Heart left ventricle (tissue), 16 donors: ENCODE results near the gene L3MBTL1. TPM values are rescaled to one million over a fixed set of nuclear protein-coding genes. Genes with fewer than 3 reads are reported as not detected.

Experiments used
- ATAC-seq, 4 donors: fragments of 200-7000 bp; cut with Tn5 transposase; one replicate each; pipeline ENCODE4 v1.9.1; 2020 to 2022; ENCODE audit warnings: moderate library complexity in 4 of 4, mild to moderate bottlenecking in 3 of 4, moderate number of reproducible peaks in 1 of 4
- DNase-seq, 5 donors: peaks; one replicate each; pipeline ENCODE4 v3.0.0-alpha.2; 2020
- H3K27ac ChIP-seq, 12 donors: fragments of 200-600 bp; sonication (generic) in 4 of 12; one replicate each; pipeline versions ENCODE4 v1.5.0 to v1.8.0; 2016 to 2022; ENCODE audit warnings: mild to moderate bottlenecking in 2 of 12
- H3K27me3 ChIP-seq, 9 donors: fragments of 200-600 bp; sonication (generic) in 2 of 9; one replicate each; pipeline versions ENCODE4 v1.5.1 to v1.8.0; 2016 to 2022; ENCODE audit warnings: mild to moderate bottlenecking in 3 of 9
- H3K36me3 ChIP-seq, 9 donors: fragments of 200-600 bp; sonication (generic) in 2 of 9; one replicate each; pipeline versions ENCODE4 v1.5.0 to v1.8.0; 2018 to 2022; ENCODE audit warnings: mild to moderate bottlenecking in 2 of 9
- H3K4me1 ChIP-seq, 12 donors: fragments of 200-600 bp; sonication (generic) in 4 of 12; one replicate each; pipeline versions ENCODE4 v1.5.0 to v1.8.0; 2016 to 2022; ENCODE audit warnings: mild to moderate bottlenecking in 3 of 12
- H3K4me3 ChIP-seq, 12 donors: fragments of 200-600 bp; sonication (generic) in 4 of 12; one replicate each; pipeline versions ENCODE4 v1.5.0 to v1.8.0; 2017 to 2022; ENCODE audit warnings: mild to moderate bottlenecking in 9 of 12, moderate library complexity in 4 of 12
- H3K9me3 ChIP-seq, 12 donors: fragments of 200-600 bp; sonication (generic) in 4 of 12; one replicate each; pipeline versions ENCODE4 v1.5.0 to v1.8.0; 2016 to 2022; ENCODE audit warnings: mild to moderate bottlenecking in 1 of 12
- POLR2A ChIP-seq, 2 donors: fragments of 450-650 bp; IDR thresholded peaks; one replicate each; pipeline ENCODE4 v1.6.1; 2017; ENCODE audit warnings: antibody characterized with exemption in 2 of 2, mild to moderate bottlenecking in 2 of 2, moderate library complexity in 2 of 2
- WGBS, 4 donors: extraction: QIAGEN DNeasy Blood & Tissue Kit in 2 of 4; methylation state at CpG; one replicate each; pipeline versions ENCODE4 v1.1.5 to v1.1.7; 2013 to 2018; 5-methylcytosine and 5-hydroxymethylcytosine counted together
- intact Hi-C, 10 donors: fragments of 100-400 bp; cut with DNase I; formaldehyde crosslinking; loops; one replicate each; pipeline versions ENCODE4 v1.11.1 to v1.14.2; 2022
- polyA plus RNA-seq, 2 donors: library from polyadenylated mRNA; stranded (reverse); fragments of 200-250 nt; gene quantifications; one replicate each; pipeline ENCODE4 v1.2.3, GENCODE V29; 2013
- total RNA-seq, 9 donors: library from RNA; depleted of rRNA in 2 of 9; stranded (reverse); fragments of >200 nt in 2 of 9; fragmentation: NEBNext Ultra II Directional in 3 of 9; extraction: Animal tissue kit (Norgen Biotek cat#: 25700) in 3 of 9; gene quantifications; one replicate each; pipeline versions ENCODE4 v1.1.0 to v1.2.4, GENCODE V29; 2016 to 2023
- TF ChIP-seq, protein P1 (sequence below), 12 donors: fragments of 200-600 bp; sonication (generic) in 4 of 12; IDR thresholded peaks; one replicate each; pipeline versions ENCODE4 v1.5.0 to v1.8.0; 2018 to 2022; ENCODE audit warnings: antibody characterized with exemption in 12 of 12, mild to moderate bottlenecking in 5 of 12
- donor health status: ischemic (EF 13 %, LVEDD 7.1; RV severe dilation, severe dysfunction).
- donor health status: healthy with polysubstance abuse.
- donor health status: DM: no; HTN: yes; CAD: no.
- donor health status: DM: no; HTN: no; CAD: no.
- donor health status: ischemic (EF 25% LVEDD 6.9; RV normal size, moderate dysfunction).
- donor health status: ischemic (EF 25% LVEDD 5.7; RV mildly dilated, moderate dysfunction).
- donor health status: healthy.
- donor health status: DM: yes; HTN: yes; CAD: no.
- donor health status: ischemic (EF 35%, LVEDD 5.7; RV mildly dilated, moderate dysfunction).
- donor health status: nonischemic (EF 11% LVEDD 7.7; RV severe dilation, severe dysfunction).
- donor health status: DM: yes; HTN: yes; CAD: no.
- donor health status: PGD.
- donor health status: ischemic (EF 29% LVEDD 5.4; RV normal size, mild dysfunction).
- donor health status: nonischemic (EF 23%, LVEDD 6.1; RV moderate dilation, normal function).

L3MBTL1 gene
- total and polyA plus RNA-seq, 11 donors: 1.3 to 6.9 (median 3.8) TPM

GRCh38 chr20:43564455-43564854, 57.0 kb downstream of the L3MBTL1 start:
- H3K9me3 ChIP-seq: no peaks in the 10 kb centered on the region
- no peaks in the 10 kb centered on the region for H3K4me1 ChIP-seq
- no peaks in the 10 kb centered on the region for H3K36me3 ChIP-seq
- ATAC-seq (peak in 1 of 4 donors; percentile 38), DNase-seq (no peak)
- intact Hi-C loops: no loop called here
- WGBS, 4 donors: 98 to 100% (median 99%) methylated on average over 3 to 8 of the region's 8 CpGs
- TF ChIP-seq, protein P1, sequence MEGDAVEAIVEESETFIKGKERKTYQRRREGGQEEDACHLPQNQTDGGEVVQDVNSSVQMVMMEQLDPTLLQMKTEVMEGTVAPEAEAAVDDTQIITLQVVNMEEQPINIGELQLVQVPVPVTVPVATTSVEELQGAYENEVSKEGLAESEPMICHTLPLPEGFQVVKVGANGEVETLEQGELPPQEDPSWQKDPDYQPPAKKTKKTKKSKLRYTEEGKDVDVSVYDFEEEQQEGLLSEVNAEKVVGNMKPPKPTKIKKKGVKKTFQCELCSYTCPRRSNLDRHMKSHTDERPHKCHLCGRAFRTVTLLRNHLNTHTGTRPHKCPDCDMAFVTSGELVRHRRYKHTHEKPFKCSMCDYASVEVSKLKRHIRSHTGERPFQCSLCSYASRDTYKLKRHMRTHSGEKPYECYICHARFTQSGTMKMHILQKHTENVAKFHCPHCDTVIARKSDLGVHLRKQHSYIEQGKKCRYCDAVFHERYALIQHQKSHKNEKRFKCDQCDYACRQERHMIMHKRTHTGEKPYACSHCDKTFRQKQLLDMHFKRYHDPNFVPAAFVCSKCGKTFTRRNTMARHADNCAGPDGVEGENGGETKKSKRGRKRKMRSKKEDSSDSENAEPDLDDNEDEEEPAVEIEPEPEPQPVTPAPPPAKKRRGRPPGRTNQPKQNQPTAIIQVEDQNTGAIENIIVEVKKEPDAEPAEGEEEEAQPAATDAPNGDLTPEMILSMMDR (IDR thresholded peaks at IDR 0.05): no peak
- no peak for TF ChIP-seq POLR2A (IDR thresholded peaks at IDR 0.05)
- no peak overlapping the region for H3K27ac ChIP-seq
- H3K4me3 ChIP-seq: no peak overlapping the region
- H3K27me3 ChIP-seq: no peaks in the 10 kb centered on the region

DNA sequence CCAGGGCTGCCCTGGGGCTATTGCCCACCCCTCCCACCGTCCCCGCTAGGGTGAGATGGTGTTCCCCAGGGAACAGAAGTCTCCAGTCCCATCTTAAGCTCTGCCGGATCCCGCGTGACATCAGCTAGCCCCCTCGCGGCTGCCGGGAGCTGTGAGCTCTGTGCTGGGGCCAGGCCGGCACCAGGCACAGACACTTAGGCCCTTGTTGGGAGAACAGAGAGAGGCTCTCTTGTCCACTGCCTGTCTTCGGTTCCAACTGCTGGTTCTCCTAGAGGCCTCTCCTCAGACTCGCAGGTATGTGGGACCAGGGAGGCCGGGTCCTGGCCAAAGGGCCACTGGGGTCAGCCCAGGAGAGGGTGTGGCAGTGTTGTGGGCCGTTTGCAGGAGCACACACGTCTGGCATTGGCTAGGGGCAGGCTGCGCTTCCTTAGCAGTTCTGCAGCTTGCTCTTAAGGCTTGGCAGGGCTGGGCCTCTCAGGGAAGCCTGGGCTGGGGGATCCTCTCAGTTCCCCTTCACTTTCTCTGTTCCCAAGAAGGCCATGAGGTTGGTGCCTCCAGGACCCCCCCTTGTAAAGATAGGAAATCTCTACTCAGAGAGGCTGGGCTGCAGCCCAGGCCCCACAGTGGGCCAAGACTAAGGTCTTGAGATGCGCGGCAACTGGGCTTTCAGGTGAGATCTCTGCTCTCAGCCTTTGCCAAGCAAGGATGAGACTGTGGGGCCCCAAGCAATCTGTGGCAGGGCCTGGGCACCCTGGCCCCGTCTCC, 57.7 kb downstream of the L3MBTL1 start:
- no peak overlapping the region for H3K4me3 ChIP-seq
- intact Hi-C loops: no loop called here
- WGBS, 4 donors: 73 to 78% (median 77%) methylated on average over 12 to 18 of the region's 18 CpGs
- DNase-seq (no peak), ATAC-seq (no peak)
- no peak for TF ChIP-seq POLR2A (IDR thresholded peaks at IDR 0.05)
- TF ChIP-seq, protein P1 (IDR thresholded peaks at IDR 0.05): no peak
- H3K27ac ChIP-seq: no peak overlapping the region
- H3K27me3 ChIP-seq: no peaks in the 10 kb centered on the region
- H3K36me3 ChIP-seq: no peaks in the 10 kb centered on the region
- H3K4me1 ChIP-seq: no peaks in the 10 kb centered on the region
- no peaks in the 10 kb centered on the region for H3K9me3 ChIP-seq

- Histone ChIP-seq H3K36me3 (no peaks in the 10 kb centered on the region), H3K27me3 (no peaks in the 10 kb centered on the region), H3K4me3 (no peak overlapping the region), H3K4me1 (no peaks in the 10 kb centered on the region), H3K9me3 (no peaks in the 10 kb centered on the region), H3K27ac (no peak overlapping the region)
- DNase-seq (no peak), ATAC-seq (no peak)
- intact Hi-C loops: no loop called here
- TF ChIP-seq POLR2A (IDR thresholded peaks at IDR 0.05): no peak
- TF ChIP-seq, protein P1 (IDR thresholded peaks at IDR 0.05): no peak
- WGBS, 4 donors: 79 to 94% (median 85%) methylated on average over 2 to 4 of the region's 4 CpGs
Observed at GRCh38 chr20:43565758-43566104, 58.2 kb downstream of the L3MBTL1 start.

GRCh38 chr20:43567477-43567876, 60.0 kb downstream of the L3MBTL1 start:
- H3K27me3 ChIP-seq: no peaks in the 10 kb centered on the region
- WGBS, 4 donors: 82 to 89% (median 87%) methylated on average over 9 of the region's 9 CpGs
- TF ChIP-seq POLR2A (IDR thresholded peaks at IDR 0.05): no peak
- TF ChIP-seq, protein P1 (IDR thresholded peaks at IDR 0.05): no peak
- H3K4me1 ChIP-seq: no peaks in the 10 kb centered on the region
- no peak overlapping the region for H3K27ac ChIP-seq
- no peak for DNase-seq
- no peaks in the 10 kb centered on the region for H3K9me3 ChIP-seq
- H3K4me3 ChIP-seq: no peak overlapping the region
- intact Hi-C loops: no loop called here
- ATAC-seq: no peak
- no peaks in the 10 kb centered on the region for H3K36me3 ChIP-seq
